ENCODE measurements around the gene FAM229B.

DNA sequence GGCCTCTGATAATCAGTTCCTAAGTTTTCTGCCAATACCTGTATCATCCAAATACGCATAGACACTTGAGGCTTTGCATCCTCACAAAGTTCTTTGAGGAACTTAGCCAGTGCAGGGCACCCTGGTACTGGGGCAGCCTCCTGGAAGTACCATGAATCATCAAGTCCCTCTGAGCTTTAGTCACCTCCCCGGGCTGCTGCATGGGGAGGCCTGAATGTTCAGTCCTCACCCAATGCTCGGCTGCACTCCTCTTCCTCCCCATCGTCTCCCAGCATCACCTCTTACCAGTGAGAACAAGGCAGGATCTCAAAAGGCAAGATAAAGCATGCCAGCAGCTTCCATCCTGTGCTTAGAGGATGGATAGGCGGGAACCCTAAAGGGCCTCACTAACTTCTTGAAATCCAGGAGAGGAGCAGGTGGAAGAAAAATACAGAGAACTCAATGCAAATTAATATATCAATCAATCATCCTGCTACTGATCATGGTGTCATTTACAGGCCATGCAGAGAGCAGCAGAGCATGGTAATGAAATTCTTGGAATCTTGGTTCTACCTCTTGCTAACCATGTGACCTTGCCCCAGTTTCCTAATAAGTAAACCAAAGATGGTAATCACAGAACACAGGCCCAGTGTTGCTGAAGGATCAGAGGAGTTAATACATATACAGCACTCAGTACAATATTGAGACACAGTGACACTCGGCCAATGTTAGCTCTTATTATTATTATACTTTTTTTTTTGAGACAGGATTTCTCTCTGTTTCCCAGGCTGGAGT, 38.2 kb upstream of the FAM229B start:
- TF ChIP-seq, protein P1, sequence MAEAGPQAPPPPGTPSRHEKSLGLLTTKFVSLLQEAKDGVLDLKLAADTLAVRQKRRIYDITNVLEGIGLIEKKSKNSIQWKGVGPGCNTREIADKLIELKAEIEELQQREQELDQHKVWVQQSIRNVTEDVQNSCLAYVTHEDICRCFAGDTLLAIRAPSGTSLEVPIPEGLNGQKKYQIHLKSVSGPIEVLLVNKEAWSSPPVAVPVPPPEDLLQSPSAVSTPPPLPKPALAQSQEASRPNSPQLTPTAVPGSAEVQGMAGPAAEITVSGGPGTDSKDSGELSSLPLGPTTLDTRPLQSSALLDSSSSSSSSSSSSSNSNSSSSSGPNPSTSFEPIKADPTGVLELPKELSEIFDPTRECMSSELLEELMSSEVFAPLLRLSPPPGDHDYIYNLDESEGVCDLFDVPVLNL (CRISPR knock-in tag; IDR thresholded peaks at IDR 0.05; ENCODE audit: borderline replicate concordance, low read depth): no peak
- TF ChIP-seq SP1 (CRISPR knock-in tag; conservative IDR thresholded peaks at IDR 0.05): no peak
- no peak for TF ChIP-seq ELF4 (CRISPR knock-in tag; IDR thresholded peaks at IDR 0.05; ENCODE audit: low read depth)
- TF ChIP-seq, protein P2, sequence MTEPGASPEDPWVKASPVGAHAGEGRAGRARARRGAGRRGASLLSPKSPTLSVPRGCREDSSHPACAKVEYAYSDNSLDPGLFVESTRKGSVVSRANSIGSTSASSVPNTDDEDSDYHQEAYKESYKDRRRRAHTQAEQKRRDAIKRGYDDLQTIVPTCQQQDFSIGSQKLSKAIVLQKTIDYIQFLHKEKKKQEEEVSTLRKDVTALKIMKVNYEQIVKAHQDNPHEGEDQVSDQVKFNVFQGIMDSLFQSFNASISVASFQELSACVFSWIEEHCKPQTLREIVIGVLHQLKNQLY (CRISPR knock-in tag; IDR thresholded peaks at IDR 0.05): no peak
- TF ChIP-seq, protein P3, sequence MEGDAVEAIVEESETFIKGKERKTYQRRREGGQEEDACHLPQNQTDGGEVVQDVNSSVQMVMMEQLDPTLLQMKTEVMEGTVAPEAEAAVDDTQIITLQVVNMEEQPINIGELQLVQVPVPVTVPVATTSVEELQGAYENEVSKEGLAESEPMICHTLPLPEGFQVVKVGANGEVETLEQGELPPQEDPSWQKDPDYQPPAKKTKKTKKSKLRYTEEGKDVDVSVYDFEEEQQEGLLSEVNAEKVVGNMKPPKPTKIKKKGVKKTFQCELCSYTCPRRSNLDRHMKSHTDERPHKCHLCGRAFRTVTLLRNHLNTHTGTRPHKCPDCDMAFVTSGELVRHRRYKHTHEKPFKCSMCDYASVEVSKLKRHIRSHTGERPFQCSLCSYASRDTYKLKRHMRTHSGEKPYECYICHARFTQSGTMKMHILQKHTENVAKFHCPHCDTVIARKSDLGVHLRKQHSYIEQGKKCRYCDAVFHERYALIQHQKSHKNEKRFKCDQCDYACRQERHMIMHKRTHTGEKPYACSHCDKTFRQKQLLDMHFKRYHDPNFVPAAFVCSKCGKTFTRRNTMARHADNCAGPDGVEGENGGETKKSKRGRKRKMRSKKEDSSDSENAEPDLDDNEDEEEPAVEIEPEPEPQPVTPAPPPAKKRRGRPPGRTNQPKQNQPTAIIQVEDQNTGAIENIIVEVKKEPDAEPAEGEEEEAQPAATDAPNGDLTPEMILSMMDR (IDR thresholded peaks at IDR 0.05): no peak
- TF ChIP-seq ESRRA (CRISPR knock-in tag; IDR thresholded peaks at IDR 0.05; ENCODE audit: borderline replicate concordance): no peak
- TF ChIP-seq, protein P4, sequence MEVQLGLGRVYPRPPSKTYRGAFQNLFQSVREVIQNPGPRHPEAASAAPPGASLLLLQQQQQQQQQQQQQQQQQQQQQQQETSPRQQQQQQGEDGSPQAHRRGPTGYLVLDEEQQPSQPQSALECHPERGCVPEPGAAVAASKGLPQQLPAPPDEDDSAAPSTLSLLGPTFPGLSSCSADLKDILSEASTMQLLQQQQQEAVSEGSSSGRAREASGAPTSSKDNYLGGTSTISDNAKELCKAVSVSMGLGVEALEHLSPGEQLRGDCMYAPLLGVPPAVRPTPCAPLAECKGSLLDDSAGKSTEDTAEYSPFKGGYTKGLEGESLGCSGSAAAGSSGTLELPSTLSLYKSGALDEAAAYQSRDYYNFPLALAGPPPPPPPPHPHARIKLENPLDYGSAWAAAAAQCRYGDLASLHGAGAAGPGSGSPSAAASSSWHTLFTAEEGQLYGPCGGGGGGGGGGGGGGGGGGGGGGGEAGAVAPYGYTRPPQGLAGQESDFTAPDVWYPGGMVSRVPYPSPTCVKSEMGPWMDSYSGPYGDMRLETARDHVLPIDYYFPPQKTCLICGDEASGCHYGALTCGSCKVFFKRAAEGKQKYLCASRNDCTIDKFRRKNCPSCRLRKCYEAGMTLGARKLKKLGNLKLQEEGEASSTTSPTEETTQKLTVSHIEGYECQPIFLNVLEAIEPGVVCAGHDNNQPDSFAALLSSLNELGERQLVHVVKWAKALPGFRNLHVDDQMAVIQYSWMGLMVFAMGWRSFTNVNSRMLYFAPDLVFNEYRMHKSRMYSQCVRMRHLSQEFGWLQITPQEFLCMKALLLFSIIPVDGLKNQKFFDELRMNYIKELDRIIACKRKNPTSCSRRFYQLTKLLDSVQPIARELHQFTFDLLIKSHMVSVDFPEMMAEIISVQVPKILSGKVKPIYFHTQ (CRISPR knock-in tag; IDR thresholded peaks at IDR 0.05): no peak
- no peak for TF ChIP-seq NR2C2 (CRISPR knock-in tag; IDR thresholded peaks at IDR 0.05)

All from WTC11 (cell line).